Measurements from ENCODE around the gene RIMS1.
"Not testable (repeated sequence)": the region's sequence is repeated elsewhere in the genome, so short reads cannot be mapped to it uniquely, and the experiment has no call there.

The RIMS1 gene

GRCh38 chr6:72246926-72247325, 360.6 kb downstream of the RIMS1 start:
- no peak for DNase-seq

DNA sequence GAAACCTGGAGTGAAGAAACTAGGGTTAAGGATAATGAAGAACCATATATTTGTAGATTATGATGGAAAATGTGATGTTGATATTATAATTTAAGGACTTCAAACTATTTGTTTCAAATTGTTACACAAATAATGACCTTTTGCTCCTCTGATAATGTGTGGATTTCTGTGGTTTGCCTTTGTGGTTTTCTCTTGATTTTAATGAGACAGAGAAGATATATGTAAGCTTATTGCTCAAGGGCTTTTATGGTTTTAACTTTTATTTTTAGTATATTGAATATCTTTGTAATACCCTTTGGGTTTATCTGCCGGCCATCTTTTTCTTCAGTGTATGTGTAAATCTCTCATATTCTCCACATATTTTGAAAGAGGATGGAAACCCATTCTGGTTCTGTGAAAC, 362.3 kb downstream of the RIMS1 start:
- no peak for DNase-seq

DNA sequence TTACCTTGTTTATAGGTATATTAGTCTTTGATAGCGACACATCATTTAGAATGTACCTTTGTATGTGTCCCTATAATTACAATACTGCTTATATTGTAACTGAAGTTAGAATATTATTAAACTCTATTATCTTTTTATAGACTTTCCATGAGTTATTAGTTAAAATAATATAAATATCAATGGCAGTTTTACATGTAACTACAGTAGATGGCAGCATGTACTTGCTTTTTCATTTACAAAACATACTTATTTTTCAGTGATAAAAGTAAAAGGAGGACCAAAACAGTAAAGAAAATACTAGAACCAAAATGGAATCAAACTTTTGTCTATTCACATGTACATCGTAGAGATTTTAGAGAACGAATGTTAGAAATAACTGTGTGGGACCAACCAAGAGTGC, 364.3 kb downstream of the RIMS1 start:
- no peak for DNase-seq

GRCh38 chr6:72260489-72260888, 374.1 kb downstream of the RIMS1 start:
- DNase-seq, result no peak

DNA sequence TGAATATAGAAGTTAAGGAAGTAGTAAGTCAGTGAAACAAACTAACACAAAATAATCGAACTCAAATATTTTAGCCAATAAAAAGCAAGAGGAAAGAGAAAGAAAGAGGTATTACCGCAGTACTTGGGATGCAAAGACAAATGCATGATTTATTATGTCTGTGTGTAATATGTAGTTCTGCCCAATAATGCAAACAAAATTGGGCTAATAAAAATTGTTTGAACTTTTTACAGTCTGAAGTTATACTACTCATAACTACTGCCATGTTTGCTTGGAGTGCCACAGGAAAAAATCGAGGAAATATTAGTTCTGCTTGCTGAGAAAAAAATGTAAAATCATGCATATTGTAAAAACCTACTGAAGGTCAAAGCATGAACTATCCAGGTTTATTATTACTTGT, 375.2 kb downstream of the RIMS1 start:
- no peak for DNase-seq

DNA sequence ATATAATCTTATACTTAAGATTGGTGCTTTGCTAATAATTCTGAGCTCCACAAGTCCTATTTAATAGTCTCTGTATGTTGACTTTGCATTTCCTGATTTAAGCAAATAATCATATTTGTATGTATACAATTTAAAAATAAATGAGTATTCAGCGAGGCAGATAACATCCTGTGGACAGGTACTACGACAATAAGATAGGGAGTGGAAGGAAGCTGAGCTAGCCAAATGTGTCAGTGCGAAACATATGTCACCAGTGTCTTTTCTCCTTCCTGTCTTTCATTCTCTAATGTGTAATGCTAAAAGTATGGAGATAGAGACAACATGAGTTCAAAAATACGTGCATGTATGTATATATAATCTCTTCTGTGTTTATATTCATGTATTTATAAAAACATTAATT, 375.9 kb downstream of the RIMS1 start:
- DNase-seq, result no peak

DNA sequence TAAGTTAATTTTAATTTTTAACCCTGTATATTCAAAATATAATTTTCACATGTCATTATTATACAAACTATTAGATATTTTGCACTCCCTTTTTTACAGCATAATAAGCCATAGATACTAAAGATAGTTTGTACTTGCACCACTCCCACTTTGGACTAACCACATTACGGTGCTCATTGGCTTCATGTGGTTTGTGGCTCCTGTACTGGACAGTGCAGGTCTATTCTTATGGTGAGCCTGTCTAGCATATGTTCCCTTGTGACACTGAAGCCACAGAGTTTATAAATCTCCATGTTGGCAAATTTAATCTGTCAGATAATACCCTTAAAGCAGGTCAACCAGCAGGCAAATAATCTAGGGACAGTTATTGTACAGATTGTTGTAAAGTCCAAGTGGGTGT, 381.1 kb downstream of the RIMS1 start:
- no peak for DNase-seq

DNA sequence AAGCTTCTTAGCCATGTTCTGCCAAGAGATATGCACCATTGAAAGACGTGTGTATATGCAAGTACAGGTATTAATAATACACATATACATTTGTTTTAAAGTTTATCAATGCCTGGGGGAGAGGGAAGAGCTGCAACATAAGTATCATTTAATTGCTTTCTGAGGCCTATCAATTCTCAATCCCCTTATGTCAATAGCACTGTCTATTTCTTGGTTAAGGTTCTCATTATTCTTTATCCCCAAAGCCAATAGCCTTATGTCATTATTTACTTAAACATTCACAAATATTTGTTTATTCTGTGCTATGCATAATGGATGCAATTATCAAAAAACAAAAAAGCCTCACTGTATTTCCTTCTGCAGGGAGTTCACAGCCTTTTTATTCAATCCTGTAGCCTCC, 385.2 kb downstream of the RIMS1 start:
- DNase-seq, result no peak

DNA sequence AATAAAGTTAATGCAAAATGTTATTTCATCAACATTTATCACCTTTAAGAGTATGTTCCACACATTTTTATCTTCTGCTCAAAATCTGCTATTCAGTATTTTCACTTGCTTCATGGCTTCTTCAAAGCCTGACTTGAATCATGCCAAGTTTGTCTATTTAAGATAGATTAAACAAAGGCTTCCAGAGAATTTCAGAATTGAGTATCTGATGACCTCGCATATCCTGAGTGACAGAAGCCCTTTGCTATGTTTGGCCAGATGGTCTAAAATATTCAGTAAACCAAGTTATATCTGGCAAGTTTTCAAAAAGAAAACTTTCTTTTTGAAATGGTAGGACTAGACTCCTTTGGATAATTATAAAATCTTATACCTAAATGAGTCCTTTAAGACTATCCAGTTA, 386.6 kb downstream of the RIMS1 start:
- no peak for DNase-seq

GRCh38 chr6:72275888-72276287, 389.5 kb downstream of the RIMS1 start:
- DNase-seq, result no peak

GRCh38 chr6:72282201-72282600, 395.9 kb downstream of the RIMS1 start:
- DNase-seq, result no peak

- no peak for DNase-seq
Measured at GRCh38 chr6:72283571-72283970, 397.2 kb downstream of the RIMS1 start.

DNA sequence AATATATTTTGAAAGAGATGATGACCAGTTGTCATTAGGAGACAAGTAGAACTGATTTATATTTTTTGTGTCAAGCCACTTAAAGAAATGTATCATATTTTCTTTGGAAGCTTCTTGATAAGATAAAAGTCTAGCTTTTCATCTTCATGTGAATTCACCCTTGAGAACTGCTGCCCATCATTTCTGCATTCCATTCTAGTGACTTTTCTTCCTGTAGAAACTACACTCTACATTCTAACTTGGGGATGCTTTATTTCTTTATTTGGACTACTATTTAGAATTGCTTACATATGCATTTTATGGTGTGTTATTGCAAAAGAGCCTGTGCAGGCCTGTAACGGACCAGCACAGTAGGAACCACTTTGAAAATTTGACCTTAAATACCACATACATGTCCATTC, 400.6 kb downstream of the RIMS1 start:
- DNase-seq, result no peak

DNA sequence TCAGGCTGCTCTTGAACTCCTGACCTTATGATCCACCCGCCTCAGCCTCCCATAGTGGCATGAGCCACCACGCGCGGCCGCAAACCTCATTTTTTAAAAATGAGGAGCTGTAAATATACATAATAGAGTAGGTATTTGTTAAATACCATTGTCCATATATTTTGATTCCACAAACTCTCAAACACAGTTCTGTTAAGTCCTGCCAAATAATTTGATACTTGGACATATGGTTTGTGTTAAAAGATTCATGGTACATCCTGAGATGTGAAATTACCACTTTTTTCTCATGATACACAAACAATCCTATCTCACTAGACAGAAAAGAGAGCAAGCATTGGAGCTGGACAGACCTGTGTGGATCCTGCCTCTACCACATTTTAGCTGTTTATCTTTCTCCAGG, 401.5 kb downstream of the RIMS1 start:
- no peak for DNase-seq

DNA sequence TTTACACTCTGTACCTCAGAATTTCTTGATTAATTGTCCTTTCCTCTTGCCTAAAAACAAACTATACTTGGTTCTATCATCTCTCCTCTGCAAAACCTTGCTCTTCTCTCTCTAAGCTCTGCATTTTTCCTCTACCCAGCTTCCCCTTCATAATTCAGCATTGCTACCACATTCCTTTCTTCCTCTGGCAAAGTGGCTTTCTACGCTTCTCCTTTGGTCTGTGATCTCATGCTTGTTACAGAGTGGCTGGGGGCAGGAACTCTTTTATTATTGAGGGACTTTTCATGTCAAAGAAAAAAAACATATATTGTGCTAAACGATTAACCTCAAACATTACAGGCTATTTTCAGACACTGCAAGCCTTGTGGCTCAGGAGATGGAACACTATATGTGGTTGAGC, 402.2 kb downstream of the RIMS1 start:
- no peak for DNase-seq

- DNase-seq, result no peak
Measured at GRCh38 chr6:72290620-72291019, 404.3 kb downstream of the RIMS1 start.

GRCh38 chr6:72296375-72296774, 410.0 kb downstream of the RIMS1 start:
- DNase-seq, result no peak

DNA sequence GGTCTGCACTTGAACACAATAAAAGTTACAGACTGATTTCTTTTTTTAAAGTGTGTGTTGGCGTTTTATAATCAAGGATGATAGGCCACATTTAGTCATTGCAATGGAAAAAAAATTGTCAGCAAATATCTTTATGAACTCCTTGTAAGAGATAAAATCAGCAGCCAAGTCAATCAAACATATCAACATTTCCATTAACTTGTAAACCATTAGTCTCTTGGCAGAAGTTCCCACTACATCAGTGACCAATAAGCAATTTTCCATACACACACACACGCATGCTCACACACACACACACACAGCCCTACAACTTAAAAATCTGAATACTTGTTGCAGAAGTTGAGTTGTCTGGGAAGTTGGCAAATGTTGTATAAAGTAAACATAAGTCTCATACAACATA, 419.6 kb downstream of the RIMS1 start:
- no peak for DNase-seq

GRCh38 chr6:72316675-72317380, 430.5 kb downstream of the RIMS1 start:
- no peak for DNase-seq

DNA sequence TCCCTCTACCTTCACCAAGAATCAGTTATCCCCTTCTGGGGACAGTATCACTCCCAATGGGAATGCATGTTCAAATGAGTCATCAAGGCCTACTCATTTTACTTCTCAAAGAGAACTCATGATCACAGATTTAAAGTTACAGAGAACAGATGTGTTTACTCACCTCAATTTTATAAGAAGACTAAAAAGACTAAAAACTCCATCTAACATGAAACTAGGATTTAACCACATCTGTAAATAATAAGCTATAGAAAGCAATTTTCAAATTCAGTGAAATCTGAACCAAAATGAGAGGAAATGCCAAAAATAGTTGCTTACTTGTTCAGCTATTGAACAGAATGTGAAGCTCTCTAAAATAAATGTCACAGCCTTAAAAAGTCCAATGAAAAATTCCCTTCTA, 435.4 kb downstream of the RIMS1 start:
- DNase-seq, result no peak

GRCh38 chr6:72322771-72323170, 436.4 kb downstream of the RIMS1 start:
- no peak for DNase-seq

- no peak for DNase-seq
Measured at GRCh38 chr6:72324591-72324990, 438.2 kb downstream of the RIMS1 start.

DNA sequence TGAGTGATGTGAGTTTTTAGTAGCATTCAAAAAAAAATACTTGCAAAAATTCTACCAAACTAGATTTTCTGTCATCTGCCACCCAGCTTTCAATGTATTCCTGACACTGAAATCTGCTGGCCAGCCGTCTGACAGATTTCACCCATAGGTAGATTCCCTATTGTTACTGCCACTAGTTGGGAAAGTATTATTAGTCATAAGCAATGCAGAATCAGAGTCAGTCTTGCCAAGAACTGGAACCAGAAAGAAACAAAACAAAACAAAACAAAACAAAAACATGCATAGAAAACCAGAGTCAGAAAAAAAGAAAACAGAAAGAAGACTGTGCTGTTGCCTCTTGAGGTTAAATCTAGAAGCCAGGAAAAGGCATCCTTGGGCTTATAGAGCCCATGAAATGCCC, 442.4 kb downstream of the RIMS1 start:
- no peak for DNase-seq

DNA sequence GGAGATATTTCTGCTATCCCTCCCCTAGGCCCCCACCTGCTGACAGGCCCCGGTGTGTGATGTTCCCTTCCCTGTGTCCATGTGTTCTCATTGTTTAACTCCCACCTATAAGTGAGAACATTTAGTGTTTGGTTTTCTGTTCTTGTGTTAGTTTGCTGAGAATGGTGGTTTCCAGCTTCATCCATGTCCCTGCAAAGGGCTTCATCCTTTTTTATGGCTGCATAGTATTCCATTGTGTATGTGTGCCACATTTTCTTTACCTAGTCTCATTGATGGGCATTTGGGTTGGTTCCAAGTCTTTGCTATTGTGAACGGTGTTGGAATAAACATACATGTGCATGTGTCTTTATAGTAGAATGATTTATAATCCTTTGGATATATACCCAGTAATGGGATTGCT, 448.9 kb downstream of the RIMS1 start:
- not testable (repeated sequence) for DNase-seq

GRCh38 chr6:72348926-72349325, 462.6 kb downstream of the RIMS1 start:
- no peak for DNase-seq
